ENCODE data around the gene IQSEC1. TPM values are rescaled to one million over a fixed set of nuclear protein-coding genes. Genes with fewer than 3 reads are reported as not detected.

Gene IQSEC1
- total and polyA plus RNA-seq, 2 donors (not counting 3 experiments of a cell fraction or from before 2014, with no cell fraction given) = 5.2 to 18.0 TPM

- FAIRE-seq (no peak), DNase-seq (ENCODE audit: low read depth, low spot score) (no peak)
- Histone ChIP-seq H3K4me1 (ENCODE audit: control insufficient read depth, extremely low read depth, insufficient read depth, low read length) (no peaks in the 10 kb centered on the region), H3K9ac (replicated peaks; ENCODE audit: extremely low read depth, insufficient read depth, low read length) (no peak overlapping the region), H4K20me1 (replicated peaks; ENCODE audit: control insufficient read depth, extremely low read depth, insufficient read depth, low read length) (no peaks in the 10 kb centered on the region), H3K36me3 (ENCODE audit: control insufficient read depth in 2 of 2, extremely low read depth in 1 of 2, insufficient read depth in 2 of 2, low read length in 2 of 2) (no peaks in the 10 kb centered on the region), H3K27ac (ENCODE audit: insufficient read depth, low read depth, low read length) (no peak overlapping the region), H3K4me3 (replicated peaks in 1 of 3; ENCODE audit: insufficient read depth in 1 of 3, low read depth in 1 of 3, low read length in 3 of 3) (no peak overlapping the region), H3K27me3 (ENCODE audit: control insufficient read depth in 2 of 2, insufficient read depth in 2 of 2, low read length in 2 of 2) (no peaks in the 10 kb centered on the region), H3K9me3 (replicated peaks; ENCODE audit: control insufficient read depth, insufficient read depth, low read length) (no peaks in the 10 kb centered on the region), H3K79me2 (ENCODE audit: control insufficient read depth, insufficient read depth, low read length) (no peaks in the 10 kb centered on the region), H3K9me1 (replicated peaks; ENCODE audit: control insufficient read depth, extremely low read depth, insufficient read depth, low read length) (no peaks in the 10 kb centered on the region), H3K4me2 (ENCODE audit: insufficient read depth, low read length) (no peak overlapping the region), H2AFZ (ENCODE audit: low read depth, low read length) (no peak overlapping the region)
- dilution Hi-C loops (cut with MboI; ENCODE audit: extremely low pct_ligation_motif_present, low sequenced_read_pairs) (no loop called here), intact Hi-C loops (cut with micrococcal nuclease) (no loop called here)
- BruUV-seq (replicated peaks) = no TSS peak
- TF ChIP-seq GATA2 (IDR thresholded peaks at IDR 0.05; ENCODE audit: insufficient read depth, insufficient read length, low read depth, low read length) (no peak), MYC (IDR thresholded peaks at IDR 0.05; ENCODE audit: low read depth, low read length) (no peak), JUN (IDR thresholded peaks at IDR 0.05; ENCODE audit: borderline replicate concordance, insufficient read depth, insufficient read length, low read depth) (no peak), FOS (IDR thresholded peaks at IDR 0.05; ENCODE audit: borderline replicate concordance, insufficient read depth, low read length) (no peak), MAX (IDR thresholded peaks at IDR 0.05; ENCODE audit: insufficient read depth, insufficient read length) (no peak), EZH2 (IDR thresholded peaks at IDR 0.05; ENCODE audit: borderline replicate concordance, low read depth, low read length, severe bottlenecking) (no peak), CTCF (IDR thresholded peaks at IDR 0.05; ENCODE audit: extremely low read depth in 1 of 2, insufficient read depth in 1 of 2, low read depth in 1 of 2, low read length in 2 of 2) (no peak), POLR2AphosphoS5 (IDR thresholded peaks at IDR 0.05; ENCODE audit: insufficient read depth, low read depth, low read length) (no peak), POLR2A (IDR thresholded peaks at IDR 0.05; ENCODE audit: low read depth, low read length) (no peak)
- ChIA-PET CTCF (no interaction called here), POLR2A (no interaction called here)
Measured at GRCh38 chr3:13055634-13056033, 17.6 kb downstream of the IQSEC1 start.
